C4-2B (cell line): Measurements from ENCODE around the gene RAB4A.

Experiments
- ZFX ChIP-seq: fragments of 450-650 bp; IDR thresholded peaks from 2 replicates; pipeline ENCODE4 v1.6.1; 2017
- TF ChIP-seq, protein P1 (sequence below): fragments of 450-650 bp; conservative IDR thresholded peaks from 2 replicates; pipeline ENCODE4 v1.5.1; 2017; ENCODE audit warnings: mild to moderate bottlenecking

DNA sequence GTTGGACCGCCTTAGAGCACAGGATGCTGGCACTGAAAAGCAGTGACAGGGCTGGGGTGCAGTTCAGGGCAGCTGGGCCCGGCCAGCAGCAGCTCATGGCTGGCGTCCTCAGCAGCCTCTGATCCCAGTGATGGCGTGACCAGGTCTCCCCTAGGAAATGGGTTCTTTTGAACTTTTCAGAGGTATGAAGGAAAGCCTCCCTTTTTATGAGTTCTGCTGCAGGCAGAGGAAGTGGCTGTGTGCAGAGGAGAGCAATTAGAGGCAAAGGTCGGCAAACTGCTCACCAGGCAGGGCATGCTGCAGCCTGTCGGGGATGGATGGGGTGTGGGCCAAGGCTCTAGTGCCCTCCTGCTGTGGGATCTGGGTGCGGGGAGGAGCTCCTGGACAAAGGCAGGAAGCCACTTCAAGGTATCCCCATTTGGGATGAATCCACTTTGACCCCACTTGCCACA is 45.6 kb upstream of the RAB4A start:
- TF ChIP-seq, protein P1, sequence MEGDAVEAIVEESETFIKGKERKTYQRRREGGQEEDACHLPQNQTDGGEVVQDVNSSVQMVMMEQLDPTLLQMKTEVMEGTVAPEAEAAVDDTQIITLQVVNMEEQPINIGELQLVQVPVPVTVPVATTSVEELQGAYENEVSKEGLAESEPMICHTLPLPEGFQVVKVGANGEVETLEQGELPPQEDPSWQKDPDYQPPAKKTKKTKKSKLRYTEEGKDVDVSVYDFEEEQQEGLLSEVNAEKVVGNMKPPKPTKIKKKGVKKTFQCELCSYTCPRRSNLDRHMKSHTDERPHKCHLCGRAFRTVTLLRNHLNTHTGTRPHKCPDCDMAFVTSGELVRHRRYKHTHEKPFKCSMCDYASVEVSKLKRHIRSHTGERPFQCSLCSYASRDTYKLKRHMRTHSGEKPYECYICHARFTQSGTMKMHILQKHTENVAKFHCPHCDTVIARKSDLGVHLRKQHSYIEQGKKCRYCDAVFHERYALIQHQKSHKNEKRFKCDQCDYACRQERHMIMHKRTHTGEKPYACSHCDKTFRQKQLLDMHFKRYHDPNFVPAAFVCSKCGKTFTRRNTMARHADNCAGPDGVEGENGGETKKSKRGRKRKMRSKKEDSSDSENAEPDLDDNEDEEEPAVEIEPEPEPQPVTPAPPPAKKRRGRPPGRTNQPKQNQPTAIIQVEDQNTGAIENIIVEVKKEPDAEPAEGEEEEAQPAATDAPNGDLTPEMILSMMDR, result no peak
- TF ChIP-seq ZFX, result no peak
